OCI-LY7 (cell line): ENCODE data around the gene GPATCH3. TPM values are rescaled to one million over a fixed set of nuclear protein-coding genes. Genes with fewer than 3 reads are reported as not detected.
"Not testable (repeated sequence)": the region's sequence is repeated elsewhere in the genome, so short reads cannot be mapped to it uniquely, and the experiment has no call there.

Experiments used
- BruUV-seq: library from RNA; stranded (reverse); fragments of 400-500 nt; replicated peaks from 2 replicates; lab custom pipeline; 2021; lab: Mats Ljungman, UMichigan
- CTCF ChIA-PET: fragments of 300-600 bp; sonication (Branson Sonifier 250); formaldehyde crosslinking; loops from one replicate; lab custom pipeline; 2022; ENCODE audit warnings: antibody characterized with exemption; ENCODE audit not compliant: unreplicated experiment; lab: Charles Lee
- POLR2A ChIA-PET: fragments of 300-600 bp; sonication (Branson Sonifier 250); formaldehyde crosslinking; loops from one replicate; lab custom pipeline; 2022; ENCODE audit warnings: antibody characterized with exemption; lab: Charles Lee
- DNase-seq: peaks from one replicate; pipeline ENCODE4 v3.0.0-alpha.2; 2015; ENCODE audit warnings: low spot score
- H2AFZ ChIP-seq: fragments of 200-600 bp; sonication (generic), shearing (Covaris generic); 2 replicates; pipeline ENCODE4 v1.6.1; 2014; ENCODE audit warnings: mild to moderate bottlenecking, antibody characterized with exemption, low read length, moderate library complexity
- H3K27ac ChIP-seq: fragments of 200-600 bp; sonication (generic); 2 replicates; pipeline ENCODE4 v1.5.1; 2014; ENCODE audit warnings: mixed run types, low read depth, mild to moderate bottlenecking, moderate library complexity, low read length, inconsistent platforms; ENCODE audit not compliant: poor library complexity, severe bottlenecking
- H3K36me3 ChIP-seq: fragments of 200-600 bp; sonication (generic); 2 replicates; pipeline ENCODE4 v1.6.1; 2014; ENCODE audit warnings: mild to moderate bottlenecking, antibody characterized with exemption, low read length, moderate library complexity, mixed read lengths; ENCODE audit not compliant: insufficient read depth
- H3K4me1 ChIP-seq: fragments of 200-600 bp; sonication (generic); 2 replicates; pipeline ENCODE4 v1.5.1; 2014; ENCODE audit warnings: mild to moderate bottlenecking, low read length; ENCODE audit not compliant: insufficient read depth, poor library complexity, severe bottlenecking
- H3K4me2 ChIP-seq: fragments of 200-600 bp; sonication (generic); 2 replicates; pipeline ENCODE4 v1.6.1; 2014; ENCODE audit warnings: mild to moderate bottlenecking, low read length
- H3K4me3 ChIP-seq: fragments of 200-600 bp; sonication (generic); 2 replicates; pipeline ENCODE4 v1.5.1; 2014; ENCODE audit warnings: mild to moderate bottlenecking, low read depth, low read length; ENCODE audit not compliant: poor library complexity, severe bottlenecking
- H3K79me2 ChIP-seq: fragments of 200-600 bp; sonication (generic); 2 replicates; pipeline ENCODE4 v1.6.1; 2016; ENCODE audit warnings: low read depth, mild to moderate bottlenecking, low read length, moderate library complexity, mixed read lengths; ENCODE audit not compliant: insufficient read depth
- H3K9me2 ChIP-seq: fragments of 200-600 bp; sonication (generic); 2 replicates; pipeline ENCODE4 v1.6.1; 2016; ENCODE audit warnings: mild to moderate bottlenecking, low read length, mixed read lengths; ENCODE audit not compliant: insufficient read depth
- H3K9me3 ChIP-seq: fragments of 200-600 bp; sonication (generic); 2 replicates; pipeline ENCODE4 v1.6.1; 2014; ENCODE audit warnings: mild to moderate bottlenecking, mixed run types, low read length, mixed read lengths
- H4K20me1 ChIP-seq: fragments of 200-600 bp; sonication (generic); 2 replicates; pipeline ENCODE4 v1.6.1; 2014; ENCODE audit warnings: mild to moderate bottlenecking, antibody characterized with exemption, low read length, moderate library complexity, mixed read lengths; ENCODE audit not compliant: insufficient read depth
- CTCF ChIP-seq: fragments of 200-600 bp; sonication (generic); conservative IDR thresholded peaks from 2 replicates; pipeline ENCODE4 v1.5.1; 2014; ENCODE audit warnings: mild to moderate bottlenecking, antibody characterized with exemption, low read length, moderate library complexity, mixed read lengths
- EZH2phosphoT487 ChIP-seq: fragments of 200-600 bp; sonication (generic); IDR thresholded peaks from 2 replicates; pipeline ENCODE4 v1.6.1; 2018; ENCODE audit warnings: low read depth, borderline replicate concordance, mild to moderate bottlenecking, mixed run types, antibody characterized with exemption, low read length, moderate library complexity, mixed read lengths
- intact Hi-C: fragments of 100-400 bp; cut with micrococcal nuclease; formaldehyde crosslinking; loops from one replicate; pipeline ENCODE4 v1.10.0; 2022; ENCODE audit not compliant: unreplicated experiment
- total RNA-seq, 2 experiments: library from RNA; depleted of rRNA in 1 of 2; stranded (reverse); fragments of >200 nt in 1 of 2; shearing (Covaris generic) in 1 of 2; gene quantifications; 2 replicates each; pipeline ENCODE4 v1.2.3, GENCODE V29; 2014 to 2022

Gene GPATCH3
- total RNA-seq, 2 experiments from 2014 or later, result 9.2 to 15.2 TPM

GRCh38 chr1:26848941-26849774 lies 51.1 kb downstream of the GPATCH3 start:
- intact Hi-C loops, result no loop called here
- Histone ChIP-seq H3K79me2 (no peaks in the 10 kb centered on the region), H3K27ac (no peak overlapping the region), H2AFZ (no peak overlapping the region), H4K20me1 (no peaks in the 10 kb centered on the region), H3K36me3 (peaks cover 52% of the 10 kb centered on the region; the same call in 1 of the 2 replicates), H3K9me3 (no peaks in the 10 kb centered on the region), H3K4me2 (no peak overlapping the region), H3K4me1 (no peaks in the 10 kb centered on the region), H3K9me2 (no peaks in the 10 kb centered on the region), H3K4me3 (no peak overlapping the region)
- POLR2A ChIA-PET, result interaction anchor here (0.6 to 1.0 kb wide), 3 partner anchors 16 to 390 kb away, joined by 3 to 8 read pairs (median 4); no protein-coding TSS in a partner anchor
- CTCF ChIA-PET, result interaction anchor here (0.6 kb wide), 1 partner anchor 218 kb away, joined by 3 read pairs; no protein-coding TSS in a partner anchor
- no peak for DNase-seq
- no TSS peak for BruUV-seq
- TF ChIP-seq CTCF (no peak), EZH2phosphoT487 (no peak)

- BruUV-seq, result no TSS peak
- DNase-seq, result no peak
- Histone ChIP-seq H3K79me2 (no peaks in the 10 kb centered on the region), H3K36me3 (peaks cover 49% of the 10 kb centered on the region; the same call in 1 of the 2 replicates), H4K20me1 (no peaks in the 10 kb centered on the region), H3K4me1 (no peaks in the 10 kb centered on the region), H2AFZ (no peak overlapping the region), H3K9me3 (no peaks in the 10 kb centered on the region), H3K4me2 (no peak overlapping the region), H3K9me2 (no peaks in the 10 kb centered on the region), H3K4me3 (no peak overlapping the region), H3K27ac (no peak overlapping the region)
- intact Hi-C loops, result no loop called here
- TF ChIP-seq CTCF (no peak), EZH2phosphoT487 (no peak)
- CTCF ChIA-PET, result no interaction called here
- POLR2A ChIA-PET, result no interaction called here
Observed at GRCh38 chr1:26848499-26848898, 51.8 kb downstream of the GPATCH3 start.

GRCh38 chr1:26847826-26848225 lies 52.4 kb downstream of the GPATCH3 start:
- H3K4me1 ChIP-seq, H3K9me2 ChIP-seq, H3K4me3 ChIP-seq, H4K20me1 ChIP-seq, CTCF ChIA-PET, H3K9me3 ChIP-seq, DNase-seq, POLR2A ChIA-PET, H3K79me2 ChIP-seq, H3K4me2 ChIP-seq, H2AFZ ChIP-seq, H3K27ac ChIP-seq, intact Hi-C loops, BruUV-seq: not testable (repeated sequence)
- peaks cover 48% of the 10 kb centered on the region; the same call in 1 of the 2 replicates for H3K36me3 ChIP-seq
